MCF 10A (cell line): ENCODE data around the gene DPEP1. TPM values are rescaled to one million over a fixed set of nuclear protein-coding genes. Genes with fewer than 3 reads are reported as not detected.

Experiments used
- Bru-seq: library from RNA; stranded (reverse); fragments of 400-500 nt; gene quantifications from one replicate; lab custom pipeline; 2021; lab: Mats Ljungman, UMichigan
- BruChase-seq, 2 experiments: library from RNA; stranded (reverse); fragments of 400-500 nt; gene quantifications; one replicate each; lab custom pipeline; 2021; lab: Mats Ljungman, UMichigan
- BruUV-seq: library from RNA; stranded (reverse); fragments of 400-500 nt; replicated peaks from 2 replicates; lab custom pipeline; 2021; lab: Mats Ljungman, UMichigan
- CTCF ChIA-PET: fragments of 300-600 bp; sonication (Branson Sonifier 250); formaldehyde crosslinking; extraction: SDS; loops from one replicate; lab custom pipeline; 2021; ENCODE audit warnings: antibody characterized with exemption, inconsistent platforms; lab: Yijun Ruan, JAX
- POLR2A ChIA-PET: fragments of 300-600, 350-650 bp; sonication (Branson Sonifier 250); formaldehyde crosslinking; extraction: SDS; loops from one replicate; lab custom pipeline; 2020; ENCODE audit warnings: antibody characterized with exemption, inconsistent platforms; lab: Yijun Ruan, JAX
- DNase-seq: peaks from one replicate; pipeline ENCODE4 v3.0.0-alpha.2; 2018; ENCODE audit not compliant: unreplicated experiment
- H3K27ac Mint-ChIP-seq: one replicate; pipeline ENCODE4 v1.8.0; 2022; ENCODE audit warnings: mild to moderate bottlenecking, low read depth, mixed read lengths; ENCODE audit not compliant: unreplicated experiment
- H3K27me3 Mint-ChIP-seq: one replicate; pipeline ENCODE4 v1.8.0; 2022; ENCODE audit warnings: mixed read lengths; ENCODE audit not compliant: insufficient read depth, unreplicated experiment
- H3K36me3 Mint-ChIP-seq: one replicate; pipeline ENCODE4 v1.8.0; 2022; ENCODE audit warnings: mild to moderate bottlenecking, moderate library complexity, mixed read lengths; ENCODE audit not compliant: insufficient read depth, unreplicated experiment
- H3K4me1 Mint-ChIP-seq: one replicate; pipeline ENCODE4 v1.8.0; 2022; ENCODE audit warnings: mixed read lengths; ENCODE audit not compliant: insufficient read depth, unreplicated experiment
- H3K4me3 Mint-ChIP-seq: one replicate; pipeline ENCODE4 v1.8.0; 2022; ENCODE audit warnings: mild to moderate bottlenecking, moderate library complexity, mixed read lengths; ENCODE audit not compliant: unreplicated experiment
- H3K9me3 Mint-ChIP-seq: one replicate; pipeline ENCODE4 v1.8.0; 2022; ENCODE audit warnings: mixed read lengths; ENCODE audit not compliant: unreplicated experiment
- CTCF ChIP-seq: fragments of 200-600 bp; IDR thresholded peaks from one replicate; pipeline ENCODE4 v1.8.0; 2022; ENCODE audit warnings: antibody characterized with exemption, mild to moderate bottlenecking; ENCODE audit not compliant: unreplicated experiment
- intact Hi-C: fragments of 100-400 bp; cut with micrococcal nuclease; formaldehyde crosslinking; loops from 2 replicates; pipeline ENCODE4 v1.14.1; 2022
- long read RNA-seq: library from polyadenylated mRNA; stranded (forward); transcript quantifications from one replicate; pipeline ENCODE4 v2.0.0, GENCODE V29; 2022
- total RNA-seq: library from RNA; stranded (reverse); gene quantifications from 2 replicates; pipeline ENCODE4 v1.2.3, GENCODE V29; 2022

Gene DPEP1
- total RNA-seq (0.29 and 0.82 TPM in 2 replicates), Bru-seq, nascent RNA (not detected), BruChase-seq, experiment 1, labeled RNA remaining after a 6-hour chase (percentile 12 among the genes with signal in this experiment), BruChase-seq, experiment 2, labeled RNA remaining after a 2-hour chase (percentile 10 among the genes with signal in this experiment)
- long read RNA-seq, partial matches to known transcripts: 0 of 3 reads
- long read RNA-seq, other reads (novel, unspliced or antisense): 2 of 3 reads

GRCh38 chr16:89613231-89613953 lies at the start of gene DPEP1:
TSS of gene DPEP1 (plus strand) at chr16:89613642. CDS start at chr16:89630411, 16,769 bp downstream.
- DNase-seq: no peak
- no peaks in the 10 kb centered on the region for H3K27me3 Mint-ChIP-seq
- ChIA-PET POLR2A (interaction anchor here (0.6 to 1.1 kb wide), 2 partner anchors 47 to 69 kb away, joined by 3 to 4 read pairs; no protein-coding TSS in a partner anchor), CTCF (interaction anchor here (0.6 to 1.5 kb wide), 4 partner anchors 28 to 146 kb away, joined by 3 to 6 read pairs (median 4); no protein-coding TSS in a partner anchor)
- H3K27ac Mint-ChIP-seq: no peak within 1 kb of the TSS
- H3K36me3 Mint-ChIP-seq: no peaks in the 10 kb centered on the region
- H3K4me3 Mint-ChIP-seq: no peak within 1 kb of the TSS
- intact Hi-C loops: no loop called here
- H3K9me3 Mint-ChIP-seq: no peaks in the 10 kb centered on the region
- BruUV-seq: no TSS peak
- no peak for TF ChIP-seq CTCF
- peaks cover 7% of the 10 kb centered on the region for H3K4me1 Mint-ChIP-seq

GRCh38 chr16:89564476-89565255 lies 48.8 kb upstream of the DPEP1 start:
- Mint-ChIP-seq H3K27ac (peak overlapping the region; percentile 49), H3K9me3 (no peaks in the 10 kb centered on the region), H3K4me1 (peaks cover 19% of the 10 kb centered on the region), H3K27me3 (no peaks in the 10 kb centered on the region), H3K36me3 (peaks cover 64% of the 10 kb centered on the region), H3K4me3 (peak overlapping the region; percentile 91)
- no peak for TF ChIP-seq CTCF
- intact Hi-C loops: no loop called here
- CTCF ChIA-PET: interaction anchor here (0.8 to 1.4 kb wide), 2 partner anchors 11 to 77 kb away, joined by 3 to 4 read pairs; partner anchors contain the start of gene CPNE7
- no TSS peak for BruUV-seq
- POLR2A ChIA-PET: interaction anchor here (0.6 to 1.7 kb wide), 17 partner anchors 11 to 347 kb away, joined by 3 to 9 read pairs (median 3); partner anchors contain the start of genes CDK10, CPNE7 and ZNF778
- peak; percentile 41 for DNase-seq

- Mint-ChIP-seq H3K27me3 (no peaks in the 10 kb centered on the region), H3K9me3 (no peaks in the 10 kb centered on the region), H3K4me3 (peak overlapping the region; percentile 91), H3K27ac (peak overlapping the region; percentile 49), H3K36me3 (peaks cover 63% of the 10 kb centered on the region), H3K4me1 (peaks cover 17% of the 10 kb centered on the region)
- POLR2A ChIA-PET: interaction anchor here (0.6 to 1.7 kb wide), 10 partner anchors 16 to 345 kb away, joined by 3 to 9 read pairs (median 4); partner anchors contain the start of genes CDK10 and SPG7
- CTCF ChIA-PET: interaction anchor here (1.4 to 1.5 kb wide), 2 partner anchors 10 to 77 kb away, joined by 4 to 9 read pairs; partner anchors contain the start of gene CPNE7
- TF ChIP-seq CTCF: no peak
- intact Hi-C loops: no loop called here
- no TSS peak for BruUV-seq
- peak; percentile 70 for DNase-seq
These were observed 48.3 kb upstream of the DPEP1 start for GRCh38 chr16:89565256-89565505.
